COLO668 (cell line): ENCODE data around the gene WDR45B.
"Not testable (repeated sequence)": the region's sequence is repeated elsewhere in the genome, so short reads cannot be mapped to it uniquely, and the experiment has no call there.

ENCODE experiments used
- DNase-seq: peaks from one replicate; lab custom pipeline; 2025; ENCODE audit not compliant: unreplicated experiment; lab: John Stamatoyannopoulos, UW

WDR45B gene

GRCh38 chr17:82658796-82659452, 10.7 kb upstream of the WDR45B start:
- no peak for DNase-seq

- no peak for DNase-seq
Observed at GRCh38 chr17:82658331-82658730, 10.1 kb upstream of the WDR45B start.

GRCh38 chr17:82657926-82658325, 9.7 kb upstream of the WDR45B start:
- no peak for DNase-seq

GRCh38 chr17:82656266-82656665, 8.0 kb upstream of the WDR45B start:
- DNase-seq, result no peak

- DNase-seq, result no peak
Observed at GRCh38 chr17:82655523-82655922, 7.3 kb upstream of the WDR45B start.

- DNase-seq, result peak; percentile 5
Observed at GRCh38 chr17:82655038-82655479, 6.8 kb upstream of the WDR45B start.

- DNase-seq, result not testable (repeated sequence)
Observed at GRCh38 chr17:82654611-82655010, 6.4 kb upstream of the WDR45B start.

- DNase-seq, result no peak
Observed at GRCh38 chr17:82653651-82654528, 5.6 kb upstream of the WDR45B start.

- DNase-seq, result no peak
Observed at GRCh38 chr17:82650723-82651122, 2.5 kb upstream of the WDR45B start.

- no peak for DNase-seq
Observed at GRCh38 chr17:82649501-82650261, 1.4 kb upstream of the WDR45B start.

GRCh38 chr17:82648742-82649331, 593 bp upstream of the WDR45B start:
- peak; percentile 51 for DNase-seq

- DNase-seq, result peak; percentile 31
Observed at GRCh38 chr17:82647593-82648164, 565 bp downstream of the WDR45B start.

- DNase-seq, result no peak
Observed at GRCh38 chr17:82645516-82645915, 2.7 kb downstream of the WDR45B start.

- DNase-seq, result no peak
Observed at GRCh38 chr17:82644148-82644547, 4.1 kb downstream of the WDR45B start.

- DNase-seq, result no peak
Observed at GRCh38 chr17:82642022-82642421, 6.2 kb downstream of the WDR45B start.

- DNase-seq, result no peak
Observed at GRCh38 chr17:82640036-82640435, 8.2 kb downstream of the WDR45B start.

GRCh38 chr17:82639628-82640027, 8.6 kb downstream of the WDR45B start:
- no peak for DNase-seq

GRCh38 chr17:82638183-82638773, 10.0 kb downstream of the WDR45B start:
- DNase-seq, result no peak

GRCh38 chr17:82636626-82637598, 11.3 kb downstream of the WDR45B start:
- DNase-seq, result peak; percentile 31
